SK-MEL-5 (cell line): ENCODE data around the gene CCDC112. TPM values are rescaled to one million over a fixed set of nuclear protein-coding genes. Genes with fewer than 3 reads are reported as not detected.

Source experiments
- DNase-seq: peaks from one replicate; pipeline ENCODE4 v3.0.0-alpha.2; 2016; ENCODE audit warnings: low read depth, low spot score
- in situ Hi-C: cut with HindIII; loops from 2 replicates; pipeline ENCODE4 v1.10.0; 2016; ENCODE audit warnings: low sequenced_read_pairs, high pct_unique_total_duplicates, low pct_unique_long_range_greater_than_20kb
- small RNA-seq, 2 experiments: library from RNA; depleted of rRNA; stranded (forward); fragments of <200 nt; gene quantifications; one replicate each; pipeline ENCODE3, GENCODE V24; 2014
- total RNA-seq: library from RNA; depleted of rRNA; stranded (reverse); fragments of >200 nt; shearing (Covaris generic); gene quantifications from 2 replicates; pipeline ENCODE4 v1.2.3, GENCODE V29; 2014; rRNA removed

CCDC112 gene
- total RNA-seq, 1 experiment from 2014 or later = 10.2 TPM

- no peak for DNase-seq
- in situ Hi-C loops = loop anchor here (10.0 kb wide), 1 partner anchor 137 kb away; no protein-coding TSS in a partner anchor
Observed at GRCh38 chr5:115231598-115231997, 64.9 kb downstream of the CCDC112 start.

GRCh38 chr5:115229606-115230005 is 66.8 kb downstream of the CCDC112 start:
- in situ Hi-C loops = loop anchor here (10.0 kb wide), 1 partner anchor 135 kb away; no protein-coding TSS in a partner anchor
- no peak for DNase-seq

- in situ Hi-C loops = no loop called here
Observed at GRCh38 chr5:115227281-115227680, 69.2 kb downstream of the CCDC112 start.

More at GRCh38 chr5:115227281-115227680, 69.2 kb downstream of the CCDC112 start:
- no peak for DNase-seq

Small RNA genes lying within 50 kb of the gene (small RNA-seq; reads per million reads assigned to genes)
- 0 reads per million in 2 experiments for gene HMGN1P15

Other genes with a start within 250 kb of the CCDC112 start
- gene TRIM36, start 126.7 kb downstream of the CCDC112 start, total RNA-seq = 2.3 and 2.4 TPM in 2 replicates
- gene PGGT1B, start 33.8 kb downstream of the CCDC112 start, total RNA-seq = 24.5 and 27.8 TPM in 2 replicates
- 11.6 and 12.1 TPM in 2 replicates for gene FEM1C, start 248.1 kb upstream of the CCDC112 start, total RNA-seq